Measurements from ENCODE around the gene HSD11B2.

DNA sequence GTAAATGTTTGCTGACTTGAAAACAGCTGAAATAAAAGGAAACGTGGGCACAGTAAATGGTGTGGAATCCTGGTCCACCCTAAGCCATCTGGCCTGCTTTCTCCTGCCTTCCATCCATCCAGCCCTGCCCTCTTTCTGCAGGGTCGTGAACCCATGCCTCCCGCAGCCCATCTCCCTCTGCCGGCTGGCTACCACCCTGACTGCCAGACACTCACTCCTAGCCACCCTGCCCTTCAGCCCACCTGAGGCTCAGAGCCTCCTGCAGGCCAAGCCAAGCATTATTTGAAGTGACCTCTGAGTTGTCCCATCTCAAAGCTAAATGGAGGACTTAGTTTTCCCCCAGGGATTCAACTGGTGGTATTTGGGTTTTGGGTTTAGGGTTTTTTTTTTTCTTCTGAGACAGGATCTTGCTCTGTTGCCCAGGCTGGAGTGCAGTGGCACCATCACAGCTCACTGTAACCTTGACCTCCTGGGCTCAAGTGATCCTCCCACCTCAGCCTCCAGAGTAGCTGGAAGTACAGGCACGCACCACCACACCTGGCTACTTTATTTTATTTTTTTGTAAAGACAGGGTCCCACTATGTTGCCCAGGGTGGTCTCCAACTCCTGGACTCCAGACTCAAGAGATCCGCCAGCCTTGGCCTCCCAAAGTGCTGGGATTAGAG is 23.0 kb upstream of the HSD11B2 start:
- TF ChIP-seq, protein P1, sequence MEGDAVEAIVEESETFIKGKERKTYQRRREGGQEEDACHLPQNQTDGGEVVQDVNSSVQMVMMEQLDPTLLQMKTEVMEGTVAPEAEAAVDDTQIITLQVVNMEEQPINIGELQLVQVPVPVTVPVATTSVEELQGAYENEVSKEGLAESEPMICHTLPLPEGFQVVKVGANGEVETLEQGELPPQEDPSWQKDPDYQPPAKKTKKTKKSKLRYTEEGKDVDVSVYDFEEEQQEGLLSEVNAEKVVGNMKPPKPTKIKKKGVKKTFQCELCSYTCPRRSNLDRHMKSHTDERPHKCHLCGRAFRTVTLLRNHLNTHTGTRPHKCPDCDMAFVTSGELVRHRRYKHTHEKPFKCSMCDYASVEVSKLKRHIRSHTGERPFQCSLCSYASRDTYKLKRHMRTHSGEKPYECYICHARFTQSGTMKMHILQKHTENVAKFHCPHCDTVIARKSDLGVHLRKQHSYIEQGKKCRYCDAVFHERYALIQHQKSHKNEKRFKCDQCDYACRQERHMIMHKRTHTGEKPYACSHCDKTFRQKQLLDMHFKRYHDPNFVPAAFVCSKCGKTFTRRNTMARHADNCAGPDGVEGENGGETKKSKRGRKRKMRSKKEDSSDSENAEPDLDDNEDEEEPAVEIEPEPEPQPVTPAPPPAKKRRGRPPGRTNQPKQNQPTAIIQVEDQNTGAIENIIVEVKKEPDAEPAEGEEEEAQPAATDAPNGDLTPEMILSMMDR (IDR thresholded peaks at IDR 0.05; ENCODE audit: borderline replicate concordance, extremely low read depth, low read length, poor library complexity, severe bottlenecking), result no peak
- TF ChIP-seq EZH2 (IDR thresholded peaks at IDR 0.05; ENCODE audit: borderline replicate concordance, low read depth, low read length, severe bottlenecking), result no peak

Measured in DND-41 (cell line).